Subcutaneous abdominal adipose tissue (tissue), 5 donors: ENCODE data around the gene TMEM204.

Experiments used
- H3K27ac ChIP-seq: one replicate; pipeline ENCODE4 v1.7.0; 2013; ENCODE audit warnings: low read depth, mild to moderate bottlenecking, inconsistent platforms, low read length, moderate library complexity
- H3K27me3 ChIP-seq, 5 donors: one replicate each; pipeline ENCODE4 v1.7.0; 2013; ENCODE audit warnings: low read length in 5 of 5, inconsistent platforms in 1 of 5; ENCODE audit not compliant: control insufficient read depth in 5 of 5, insufficient read depth in 4 of 5
- H3K36me3 ChIP-seq, 5 donors: one replicate each; pipeline ENCODE4 v1.7.0; 2013; ENCODE audit warnings: low read length in 5 of 5; ENCODE audit not compliant: control insufficient read depth in 5 of 5, insufficient read depth in 5 of 5
- H3K4me1 ChIP-seq, 5 donors: one replicate each; pipeline ENCODE4 v1.7.0; 2013; ENCODE audit warnings: low read length in 5 of 5, mild to moderate bottlenecking in 3 of 5, moderate library complexity in 1 of 5; ENCODE audit not compliant: control insufficient read depth in 5 of 5, insufficient read depth in 5 of 5
- H3K4me3 ChIP-seq, 5 donors: one replicate each; pipeline ENCODE4 v1.7.0; 2013; ENCODE audit warnings: low read length in 5 of 5, low read depth in 1 of 5
- H3K9ac ChIP-seq, 5 donors: one replicate each; pipeline ENCODE4 v1.7.0; 2013; ENCODE audit warnings: low read length in 5 of 5, mild to moderate bottlenecking in 4 of 5, moderate library complexity in 3 of 5
- H3K9me3 ChIP-seq, 5 donors: one replicate each; pipeline ENCODE4 v1.7.0; 2013; ENCODE audit warnings: low read length in 5 of 5; ENCODE audit not compliant: control insufficient read depth in 5 of 5
- donor health status: healthy.
- donor health status: healthy.
- donor health status: healthy.
- donor health status: healthy.
- donor health status: healthy.

Gene TMEM204

DNA sequence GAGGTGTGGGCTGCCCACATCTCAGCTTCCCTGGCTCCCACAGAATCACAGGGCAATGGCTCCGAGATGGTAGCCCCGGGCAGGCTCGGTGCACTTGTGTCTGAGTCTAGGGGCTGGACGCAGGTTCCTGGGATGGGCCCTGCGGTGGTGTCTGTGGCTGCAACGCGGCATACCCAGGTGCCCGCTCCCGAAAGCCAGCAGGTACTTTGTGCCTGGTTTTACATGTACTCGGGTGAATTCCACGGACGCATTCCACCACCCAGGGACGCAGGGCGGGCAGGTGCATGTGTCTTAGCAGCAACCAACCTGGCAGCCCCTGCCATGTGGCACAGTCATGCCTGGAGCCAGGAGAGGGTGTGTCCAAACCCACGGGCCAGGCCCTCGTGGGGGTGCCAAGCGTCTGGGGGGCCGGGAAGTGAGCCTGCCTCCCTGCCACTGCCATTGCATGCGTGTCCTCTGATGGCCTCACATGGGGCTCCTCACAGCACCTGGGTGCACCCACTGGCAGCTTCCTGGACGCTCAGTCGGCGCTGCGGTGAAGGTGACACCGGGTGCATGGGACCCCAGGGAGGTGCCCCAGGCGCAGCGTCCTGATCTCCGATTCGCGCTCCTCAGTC lies 4.4 kb upstream of the TMEM204 start:
- no peaks in the 10 kb centered on the region for H3K9me3 ChIP-seq
- H3K4me1 ChIP-seq = peaks cover 12 to 72% (median 60%) of the 10 kb centered on the region in 5 donors
- H3K27me3 ChIP-seq = peaks cover 7 to 39% (median 15%) of the 10 kb centered on the region in 5 donors
- no peak overlapping the region for H3K9ac ChIP-seq
- H3K4me3 ChIP-seq = no peak overlapping the region
- peaks cover 0 to 6% (median 0%) of the 10 kb centered on the region in 5 donors for H3K36me3 ChIP-seq
- no peak overlapping the region for H3K27ac ChIP-seq

GRCh38 chr16:1530349-1530882 lies 3.0 kb upstream of the TMEM204 start:
- Histone ChIP-seq H3K27me3 (peaks cover 12 to 46% (median 20%) of the 10 kb centered on the region in 5 donors), H3K4me3 (peak overlapping the region in 3 of 5 donors; percentile 22 to 92 (median 50)), H3K9me3 (no peaks in the 10 kb centered on the region), H3K27ac (peak overlapping the region; percentile 79), H3K36me3 (no peaks in the 10 kb centered on the region), H3K9ac (peak overlapping the region in 1 of 5 donors; percentile 53), H3K4me1 (peaks cover 12 to 78% (median 66%) of the 10 kb centered on the region in 5 donors)

GRCh38 chr16:1530883-1531637 lies 2.4 kb upstream of the TMEM204 start:
- peaks cover 0 to 2% (median 0%) of the 10 kb centered on the region in 5 donors for H3K36me3 ChIP-seq
- H3K27ac ChIP-seq = peak overlapping the region; percentile 79
- peaks cover 12 to 84% (median 72%) of the 10 kb centered on the region in 5 donors for H3K4me1 ChIP-seq
- H3K27me3 ChIP-seq = peaks cover 12 to 49% (median 23%) of the 10 kb centered on the region in 5 donors
- H3K4me3 ChIP-seq = peak overlapping the region in 3 of 5 donors; percentile 22 to 92 (median 50)
- H3K9ac ChIP-seq = peak overlapping the region in 1 of 5 donors; percentile 67
- no peaks in the 10 kb centered on the region for H3K9me3 ChIP-seq

GRCh38 chr16:1531638-1531910 lies 1.9 kb upstream of the TMEM204 start:
- Histone ChIP-seq H3K4me1 (peaks cover 12 to 89% (median 77%) of the 10 kb centered on the region in 5 donors), H3K9me3 (no peaks in the 10 kb centered on the region), H3K27ac (peak overlapping the region; percentile 79), H3K9ac (peak overlapping the region in 1 of 5 donors; percentile 67), H3K4me3 (peak overlapping the region in 3 of 5 donors; percentile 17 to 92 (median 50)), H3K27me3 (peaks cover 12 to 52% (median 27%) of the 10 kb centered on the region in 5 donors), H3K36me3 (peaks cover 0 to 6% (median 3%) of the 10 kb centered on the region in 5 donors)

DNA sequence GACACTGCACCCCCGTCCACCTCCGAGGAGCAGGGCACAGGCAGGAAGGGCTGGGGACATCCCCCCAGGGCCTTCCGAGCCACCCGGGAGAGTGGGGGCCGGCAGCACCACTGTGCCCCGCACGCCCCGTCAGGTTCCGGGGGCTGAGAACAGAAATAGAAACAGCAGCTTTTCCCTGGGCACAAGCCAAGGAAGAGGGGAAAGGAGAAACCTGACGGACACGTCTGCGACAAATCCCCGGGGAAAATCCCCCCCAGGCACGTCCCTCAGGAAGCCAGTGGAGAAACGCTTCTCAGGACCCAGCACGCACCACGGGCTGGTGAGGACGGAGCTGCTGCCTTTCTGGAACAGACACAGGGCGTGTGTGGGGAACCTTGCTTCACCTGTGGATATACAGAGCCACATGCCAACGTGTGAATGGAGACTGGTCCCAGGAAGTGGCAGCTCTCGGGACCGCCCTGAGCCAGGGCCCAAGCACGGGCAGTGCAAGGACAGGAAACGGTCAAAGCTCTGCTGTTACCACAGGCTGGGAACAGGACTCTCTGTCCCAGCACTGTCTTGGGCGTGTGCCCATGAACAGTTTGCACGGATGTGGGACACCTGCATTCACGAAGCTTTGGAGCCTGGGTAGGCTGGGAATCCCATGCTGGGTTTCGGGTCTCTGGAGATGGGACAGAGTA lies 1.2 kb upstream of the TMEM204 start:
- H3K9ac ChIP-seq = peak overlapping the region in 3 of 5 donors; percentile 16 to 67 (median 16)
- no peaks in the 10 kb centered on the region for H3K9me3 ChIP-seq
- H3K4me1 ChIP-seq = peaks cover 12 to 89% (median 77%) of the 10 kb centered on the region in 5 donors
- peaks cover 12 to 52% (median 27%) of the 10 kb centered on the region in 5 donors for H3K27me3 ChIP-seq
- H3K4me3 ChIP-seq = peak overlapping the region in 2 of 5 donors; percentile 79 to 92
- peak overlapping the region; percentile 79 for H3K27ac ChIP-seq
- H3K36me3 ChIP-seq = peaks cover 0 to 13% (median 9%) of the 10 kb centered on the region in 5 donors

DNA sequence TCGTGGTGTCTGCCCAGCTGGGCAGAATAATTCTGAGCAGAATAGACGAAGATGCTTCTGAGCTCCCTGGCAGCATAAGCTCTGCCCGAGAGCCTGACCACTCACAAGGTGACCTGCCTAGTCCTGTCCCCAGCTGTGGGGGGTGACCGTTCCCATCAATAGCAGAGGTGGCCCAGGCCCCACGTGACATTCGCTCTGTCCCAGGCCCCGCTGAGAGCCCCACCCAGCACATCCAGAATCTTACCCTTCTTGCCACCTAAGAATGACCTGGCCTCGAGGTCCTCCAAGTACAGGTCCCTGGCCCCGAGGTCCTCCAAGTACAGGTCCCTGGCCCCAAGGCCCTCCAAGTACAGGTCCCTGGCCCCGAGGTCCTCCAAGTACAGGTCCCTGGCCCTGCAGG lies 695 bp upstream of the TMEM204 start:
- peak overlapping the region in 2 of 5 donors; percentile 79 to 92 for H3K4me3 ChIP-seq
- H3K9ac ChIP-seq = peak overlapping the region in 3 of 5 donors; percentile 16 to 76 (median 67)

DNA sequence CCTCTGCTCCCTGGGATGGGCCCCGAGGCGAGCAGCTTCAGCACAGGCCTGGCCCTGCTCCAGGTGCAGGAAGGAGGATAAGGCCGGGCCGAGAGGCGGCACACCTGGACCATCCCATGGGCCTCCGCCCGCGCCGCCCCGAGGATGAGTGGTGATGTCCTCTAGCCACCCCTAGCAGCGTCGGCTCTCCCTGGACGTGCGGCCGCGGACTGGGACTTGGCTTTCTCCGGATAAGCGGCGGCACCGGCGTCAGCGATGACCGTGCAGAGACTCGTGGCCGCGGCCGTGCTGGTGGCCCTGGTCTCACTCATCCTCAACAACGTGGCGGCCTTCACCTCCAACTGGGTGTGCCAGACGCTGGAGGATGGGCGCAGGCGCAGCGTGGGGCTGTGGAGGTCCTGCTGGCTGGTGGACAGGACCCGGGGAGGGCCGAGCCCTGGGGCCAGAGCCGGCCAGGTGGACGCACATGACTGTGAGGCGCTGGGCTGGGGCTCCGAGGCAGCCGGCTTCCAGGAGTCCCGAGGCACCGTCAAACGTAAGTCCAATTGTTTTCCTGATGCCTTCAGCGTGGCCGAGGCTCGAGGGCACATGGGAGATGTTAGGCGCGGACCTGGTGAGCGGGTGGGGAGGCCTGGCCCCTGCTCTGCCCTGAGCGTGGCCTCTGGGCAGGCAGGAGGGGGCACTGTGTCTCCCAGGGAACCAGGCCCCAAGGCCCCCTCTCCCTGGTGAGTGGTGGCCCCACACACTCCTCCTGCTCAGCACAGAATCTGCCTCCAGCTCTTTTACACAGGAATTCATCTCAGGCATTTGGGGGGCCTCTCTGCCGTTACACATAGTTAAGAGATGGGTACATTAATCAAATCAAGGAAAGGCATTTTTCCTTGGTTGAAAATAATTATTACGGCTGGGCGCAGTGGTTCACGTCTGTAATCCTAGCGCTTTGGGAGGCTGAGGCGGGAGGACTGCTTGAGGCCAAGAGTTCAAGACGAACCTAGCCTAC lies 855 bp downstream of the TMEM204 start:
- H3K9ac ChIP-seq = peak overlapping the region in 4 of 5 donors; percentile 59 to 82 (median 76)
- peaks cover 7 to 89% (median 80%) of the 10 kb centered on the region in 5 donors for H3K4me1 ChIP-seq
- peak overlapping the region; percentile 79 for H3K27ac ChIP-seq
- peaks cover 12 to 43% (median 22%) of the 10 kb centered on the region in 5 donors for H3K27me3 ChIP-seq
- H3K4me3 ChIP-seq = peak overlapping the region; percentile 53 to 92 (median 79)
- H3K36me3 ChIP-seq = peaks cover 0 to 33% (median 30%) of the 10 kb centered on the region in 5 donors
- no peaks in the 10 kb centered on the region for H3K9me3 ChIP-seq

More for the DNA sequence above, 695 bp upstream of the TMEM204 start:
- Histone ChIP-seq H3K36me3 (peaks cover 0 to 17% (median 15%) of the 10 kb centered on the region in 5 donors), H3K9me3 (no peaks in the 10 kb centered on the region), H3K27ac (peak overlapping the region; percentile 79), H3K4me1 (peaks cover 12 to 89% (median 77%) of the 10 kb centered on the region in 5 donors), H3K27me3 (peaks cover 12 to 52% (median 27%) of the 10 kb centered on the region in 5 donors)

DNA sequence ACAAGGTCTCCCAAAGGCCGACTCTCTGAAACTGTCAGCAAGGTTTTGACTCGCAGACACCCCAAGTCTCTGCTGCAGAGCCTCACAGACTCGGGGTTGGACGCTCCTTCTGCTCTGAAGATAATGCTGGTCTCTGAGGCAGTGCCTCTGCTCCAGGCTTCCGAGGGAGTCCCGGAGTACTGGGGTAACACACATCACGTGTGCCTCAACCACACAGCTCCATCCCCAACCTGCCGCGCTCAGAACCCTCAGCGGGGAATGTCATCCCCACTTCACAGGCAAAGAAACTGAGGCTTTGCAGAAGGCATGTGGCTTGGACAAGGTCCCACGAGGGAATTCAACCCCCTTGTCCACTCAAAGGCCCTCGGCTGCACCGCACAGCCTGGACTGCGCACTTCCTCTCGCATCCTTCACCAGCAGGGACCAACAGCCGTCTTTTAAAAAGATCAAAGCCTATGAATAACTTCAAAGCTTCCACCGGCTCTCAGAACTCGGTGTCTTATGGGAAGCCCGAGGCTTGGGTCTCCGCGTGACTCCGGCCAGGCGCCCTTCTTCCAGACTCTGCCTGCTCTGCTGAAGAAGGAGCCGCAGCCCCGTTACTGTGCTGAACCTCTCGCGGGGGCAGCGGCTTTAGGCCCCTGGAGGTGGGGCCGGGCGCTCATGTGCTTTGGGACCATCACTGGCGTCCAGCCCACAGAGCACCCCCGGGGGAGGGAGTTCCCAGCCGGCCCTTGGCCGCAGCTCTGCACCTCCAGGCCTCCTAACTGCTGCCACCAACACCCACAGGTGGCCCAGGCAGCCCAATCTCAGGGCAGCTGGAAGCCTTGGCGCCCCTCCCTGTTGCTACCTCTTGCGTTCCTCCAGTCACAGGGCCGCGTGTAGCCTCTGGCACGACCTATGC lies 2.2 kb downstream of the TMEM204 start:
- Histone ChIP-seq H3K36me3 (peaks cover 0 to 46% (median 43%) of the 10 kb centered on the region in 5 donors), H3K4me3 (peak overlapping the region; percentile 53 to 92 (median 79)), H3K4me1 (peaks cover 4 to 92% (median 85%) of the 10 kb centered on the region in 5 donors), H3K9me3 (no peaks in the 10 kb centered on the region), H3K27ac (peak overlapping the region; percentile 79), H3K27me3 (peaks cover 12 to 40% (median 19%) of the 10 kb centered on the region in 5 donors), H3K9ac (peak overlapping the region in 4 of 5 donors; percentile 59 to 82 (median 76))
